ENCODE data around the gene PPP1R14B.

The PPP1R14B gene

GRCh38 chr11:64201543-64201942, 45.2 kb downstream of the PPP1R14B start:
- no peak for DNase-seq (ENCODE audit: low read depth)
- no peak for TF ChIP-seq CTCF (conservative IDR thresholded peaks at IDR 0.05; ENCODE audit: low read length)
- H3K4me3 ChIP-seq (ENCODE audit: low read length), result no peak overlapping the region

- DNase-seq (ENCODE audit: low read depth), result no peak
- TF ChIP-seq CTCF (conservative IDR thresholded peaks at IDR 0.05; ENCODE audit: low read length), result no peak
- H3K4me3 ChIP-seq (ENCODE audit: low read length), result no peak overlapping the region
Measured at GRCh38 chr11:64198511-64198910, 48.2 kb downstream of the PPP1R14B start.

- no peak for DNase-seq (ENCODE audit: low read depth)
- no peak for TF ChIP-seq CTCF (conservative IDR thresholded peaks at IDR 0.05; ENCODE audit: low read length)
- H3K4me3 ChIP-seq (ENCODE audit: low read length), result no peak overlapping the region
Measured at GRCh38 chr11:64196626-64197025, 50.1 kb downstream of the PPP1R14B start.

Data from AG10803 (cell line).